CD4-positive, alpha-beta memory T cell (primary cell): ENCODE data around the gene FICD. TPM values are rescaled to one million over a fixed set of nuclear protein-coding genes. Genes with fewer than 3 reads are reported as not detected.

ENCODE experiments used
- CTCF ChIA-PET: fragments of 350-600 bp; sonication (Branson Sonifier 250); formaldehyde crosslinking; loops from one replicate; lab custom pipeline; 2021; ENCODE audit warnings: inconsistent platforms; ENCODE audit not compliant: partially characterized antibody; lab: Charles Lee
- POLR2A ChIA-PET: fragments of 350-600 bp; sonication (Branson Sonifier 250); formaldehyde crosslinking; loops from one replicate; lab custom pipeline; 2021; ENCODE audit not compliant: partially characterized antibody; lab: Charles Lee
- DNase-seq, 5 donors: peaks; one replicate each; pipeline versions ENCODE4 v3.0.0 to v3.0.0-alpha.2; 2020 to 2022; ENCODE audit warnings: mixed read lengths in 1 of 5
- H3K27ac ChIP-seq: one replicate; pipeline ENCODE4 v1.7.0; 2013; ENCODE audit warnings: low read depth, low read length
- H3K27me3 ChIP-seq: 2 replicates; pipeline ENCODE4 v1.7.0; 2013; ENCODE audit warnings: mild to moderate bottlenecking, low read length, moderate library complexity; ENCODE audit not compliant: insufficient read depth
- H3K36me3 ChIP-seq: 2 replicates; pipeline ENCODE4 v1.7.0; 2013; ENCODE audit warnings: mild to moderate bottlenecking, low read length, moderate library complexity; ENCODE audit not compliant: insufficient read depth
- H3K4me1 ChIP-seq: 2 replicates; pipeline ENCODE4 v1.7.0; 2013; ENCODE audit warnings: mild to moderate bottlenecking, low read length, moderate library complexity; ENCODE audit not compliant: insufficient read depth
- H3K4me3 ChIP-seq, 2 donors: one replicate each; pipeline ENCODE4 v1.7.0; 2013; ENCODE audit warnings: low read length in 2 of 2, mild to moderate bottlenecking in 1 of 2
- H3K9me3 ChIP-seq, 2 donors: one replicate each; pipeline ENCODE4 v1.7.0; 2013; ENCODE audit warnings: low read length in 2 of 2, control low read depth in 1 of 2; ENCODE audit not compliant: control insufficient read depth in 1 of 2
- H3K27ac Mint-ChIP-seq, 7 donors: one replicate each; pipeline ENCODE4 v1.8.0; 2020 to 2021; ENCODE audit warnings: mixed read lengths in 7 of 7, mild to moderate bottlenecking in 6 of 7, inconsistent platforms in 3 of 7, moderate library complexity in 3 of 7
- H3K27me3 Mint-ChIP-seq, 2 donors: one replicate each; pipeline ENCODE4 v1.8.0; 2020 to 2021; ENCODE audit warnings: mixed read lengths in 2 of 2
- H3K36me3 Mint-ChIP-seq, 2 donors: one replicate each; pipeline ENCODE4 v1.8.0; 2020 to 2021; ENCODE audit warnings: mixed read lengths in 2 of 2, inconsistent platforms in 1 of 2, mild to moderate bottlenecking in 1 of 2
- H3K4me1 Mint-ChIP-seq, 4 donors: one replicate each; pipeline ENCODE4 v1.8.0; 2020 to 2021; ENCODE audit warnings: mixed read lengths in 4 of 4, mild to moderate bottlenecking in 1 of 4
- H3K4me3 Mint-ChIP-seq, 8 donors: one replicate each; pipeline ENCODE4 v1.8.0; 2020 to 2021; ENCODE audit warnings: mixed read lengths in 8 of 8, mild to moderate bottlenecking in 7 of 8, moderate library complexity in 6 of 8, inconsistent platforms in 3 of 8
- H3K9me3 Mint-ChIP-seq, 8 donors: one replicate each; pipeline ENCODE4 v1.8.0; 2020 to 2021; ENCODE audit warnings: mixed read lengths in 8 of 8, mild to moderate bottlenecking in 5 of 8, inconsistent platforms in 3 of 8, moderate library complexity in 1 of 8
- intact Hi-C: fragments of 100-400 bp; cut with micrococcal nuclease; formaldehyde crosslinking; loops from one replicate; pipeline ENCODE4 v1.15.1; 2023
- polyA plus RNA-seq, 2 donors: library from polyadenylated mRNA; unstranded; fragments of 300-500 nt; fragmentation: Illumina TruSeq; gene quantifications; one replicate each; pipeline ENCODE4 v1.2.3, GENCODE V29; 2021
- total RNA-seq, 2 experiments: library from RNA; stranded (reverse); gene quantifications; one replicate each; pipeline ENCODE4 v1.2.3, GENCODE V29; 2021

FICD gene
- total and polyA plus RNA-seq, 4 experiments from 2014 or later = 2.3 to 12.3 (median 7.2) TPM

GRCh38 chr12:108531929-108532848 lies 17.1 kb downstream of the FICD start:
- H3K36me3 Mint-ChIP-seq = peaks cover 59 to 82% of the 10 kb centered on the region in 2 donors
- H3K27me3 Mint-ChIP-seq = no peaks in the 10 kb centered on the region
- peaks cover 0 to 7% (median 0%) of the 10 kb centered on the region in 4 donors for H3K4me1 Mint-ChIP-seq
- peak overlapping the region in 1 of 7 donors; percentile 19 for H3K27ac Mint-ChIP-seq
- Histone ChIP-seq H3K27ac (no peak overlapping the region), H3K9me3 (no peaks in the 10 kb centered on the region), H3K4me3 (no peak overlapping the region), H3K4me1 (no peaks in the 10 kb centered on the region), H3K36me3 (peaks cover 76% of the 10 kb centered on the region), H3K27me3 (no peaks in the 10 kb centered on the region)
- intact Hi-C loops = no loop called here
- POLR2A ChIA-PET = interaction anchor here (1.3 kb wide), 1 partner anchor 10 kb away, joined by 3 read pairs; no protein-coding TSS in a partner anchor
- no peak for DNase-seq
- H3K9me3 Mint-ChIP-seq = no peaks in the 10 kb centered on the region
- CTCF ChIA-PET = interaction anchor here (1.1 kb wide), 1 partner anchor 10 kb away, joined by 3 read pairs; no protein-coding TSS in a partner anchor
- H3K4me3 Mint-ChIP-seq = no peak overlapping the region

GRCh38 chr12:108538146-108538545 lies 23.1 kb downstream of the FICD start:
- no peak overlapping the region for H3K27ac ChIP-seq
- H3K9me3 Mint-ChIP-seq = peaks cover 0 to 1% (median 0%) of the 10 kb centered on the region in 8 donors
- no peak for DNase-seq
- H3K4me3 ChIP-seq = no peak overlapping the region
- H3K36me3 Mint-ChIP-seq = peaks cover 57 to 77% of the 10 kb centered on the region in 2 donors
- ChIA-PET CTCF (interaction anchor here (1.4 kb wide), 1 partner anchor 346 kb away, joined by 3 read pairs; no protein-coding TSS in a partner anchor), POLR2A (no interaction called here)
- no peaks in the 10 kb centered on the region for H3K27me3 Mint-ChIP-seq
- no peak overlapping the region for H3K4me3 Mint-ChIP-seq
- intact Hi-C loops = no loop called here
- H3K9me3 ChIP-seq = no peaks in the 10 kb centered on the region
- H3K4me1 ChIP-seq = peaks cover 7% of the 10 kb centered on the region
- H3K27me3 ChIP-seq = no peaks in the 10 kb centered on the region
- peak overlapping the region in 3 of 7 donors; percentile 10 to 78 (median 70) for H3K27ac Mint-ChIP-seq
- H3K36me3 ChIP-seq = peaks cover 54% of the 10 kb centered on the region
- peaks cover 9 to 14% (median 10%) of the 10 kb centered on the region in 4 donors for H3K4me1 Mint-ChIP-seq

- POLR2A ChIA-PET = no interaction called here
- H3K4me1 ChIP-seq = peaks cover 7% of the 10 kb centered on the region
- H3K4me3 ChIP-seq = no peak overlapping the region
- peaks cover 0 to 1% (median 0%) of the 10 kb centered on the region in 8 donors for H3K9me3 Mint-ChIP-seq
- H3K27me3 Mint-ChIP-seq = no peaks in the 10 kb centered on the region
- peaks cover 9 to 20% (median 12%) of the 10 kb centered on the region in 4 donors for H3K4me1 Mint-ChIP-seq
- no peak overlapping the region for H3K27ac ChIP-seq
- peaks cover 59% of the 10 kb centered on the region for H3K36me3 ChIP-seq
- DNase-seq = no peak
- CTCF ChIA-PET = interaction anchor here (1.4 kb wide), 1 partner anchor 345 kb away, joined by 3 read pairs; no protein-coding TSS in a partner anchor
- H3K4me3 Mint-ChIP-seq = no peak overlapping the region
- H3K27me3 ChIP-seq = no peaks in the 10 kb centered on the region
- H3K9me3 ChIP-seq = no peaks in the 10 kb centered on the region
- H3K27ac Mint-ChIP-seq = peak overlapping the region in 2 of 7 donors; percentile 14 to 53
- H3K36me3 Mint-ChIP-seq = peaks cover 59 to 80% of the 10 kb centered on the region in 2 donors
- intact Hi-C loops = no loop called here
These were observed 23.6 kb downstream of the FICD start for GRCh38 chr12:108538616-108539195.

- intact Hi-C loops = no loop called here
- H3K36me3 ChIP-seq = peaks cover 55% of the 10 kb centered on the region
- Mint-ChIP-seq H3K27ac (peak overlapping the region in 1 of 7 donors; percentile 72), H3K9me3 (peaks cover 0 to 1% (median 0%) of the 10 kb centered on the region in 8 donors), H3K27me3 (no peaks in the 10 kb centered on the region), H3K4me3 (no peak overlapping the region), H3K36me3 (peaks cover 51 to 72% of the 10 kb centered on the region in 2 donors), H3K4me1 (peaks cover 9 to 25% (median 18%) of the 10 kb centered on the region in 4 donors)
- H3K27ac ChIP-seq = no peak overlapping the region
- CTCF ChIA-PET = no interaction called here
- peaks cover 7% of the 10 kb centered on the region for H3K4me1 ChIP-seq
- no peak overlapping the region for H3K4me3 ChIP-seq
- POLR2A ChIA-PET = no interaction called here
- no peak for DNase-seq
- H3K9me3 ChIP-seq = no peaks in the 10 kb centered on the region
- no peaks in the 10 kb centered on the region for H3K27me3 ChIP-seq
These were observed 27.2 kb downstream of the FICD start for GRCh38 chr12:108542320-108542719.

- no peaks in the 10 kb centered on the region for H3K9me3 ChIP-seq
- no peak overlapping the region for H3K4me3 Mint-ChIP-seq
- H3K4me1 ChIP-seq = peaks cover 7% of the 10 kb centered on the region
- peaks cover 54% of the 10 kb centered on the region for H3K36me3 ChIP-seq
- H3K4me1 Mint-ChIP-seq = peaks cover 12 to 29% (median 19%) of the 10 kb centered on the region in 4 donors
- no peak overlapping the region for H3K4me3 ChIP-seq
- H3K27ac ChIP-seq = no peak overlapping the region
- H3K27me3 Mint-ChIP-seq = no peaks in the 10 kb centered on the region
- DNase-seq = no peak
- ChIA-PET POLR2A (interaction anchor here (2.3 kb wide), 1 partner anchor 17 kb away, joined by 5 read pairs; the partner anchor contains the start of gene SART3), CTCF (interaction anchor here (1.0 to 1.2 kb wide), 2 partner anchors 30 to 74 kb away, joined by 3 to 5 read pairs; no protein-coding TSS in a partner anchor)
- peaks cover 49 to 70% of the 10 kb centered on the region in 2 donors for H3K36me3 Mint-ChIP-seq
- peak overlapping the region in 2 of 7 donors; percentile 16 for H3K27ac Mint-ChIP-seq
- intact Hi-C loops = no loop called here
- H3K9me3 Mint-ChIP-seq = no peaks in the 10 kb centered on the region
- no peaks in the 10 kb centered on the region for H3K27me3 ChIP-seq
These were observed 28.6 kb downstream of the FICD start for GRCh38 chr12:108543652-108544051.

- no peak overlapping the region for H3K4me3 Mint-ChIP-seq
- peaks cover 39 to 58% of the 10 kb centered on the region in 2 donors for H3K36me3 Mint-ChIP-seq
- Histone ChIP-seq H3K27ac (no peak overlapping the region), H3K4me3 (no peak overlapping the region), H3K9me3 (no peaks in the 10 kb centered on the region), H3K36me3 (peaks cover 48% of the 10 kb centered on the region), H3K4me1 (peaks cover 20% of the 10 kb centered on the region), H3K27me3 (no peaks in the 10 kb centered on the region)
- intact Hi-C loops = no loop called here
- peak overlapping the region in 1 of 7 donors; percentile 37 for H3K27ac Mint-ChIP-seq
- CTCF ChIA-PET = no interaction called here
- POLR2A ChIA-PET = no interaction called here
- no peaks in the 10 kb centered on the region for H3K9me3 Mint-ChIP-seq
- no peak for DNase-seq
- H3K27me3 Mint-ChIP-seq = no peaks in the 10 kb centered on the region
- peaks cover 32 to 51% (median 40%) of the 10 kb centered on the region in 4 donors for H3K4me1 Mint-ChIP-seq
These were observed 32.6 kb downstream of the FICD start for GRCh38 chr12:108547686-108548085.
